Mammary epithelial cell (primary cell): ENCODE results near the gene PHC3.

ENCODE experiments used
- CTCF ChIP-seq, 2 donors: IDR thresholded peaks in 1 of 2; conservative IDR thresholded peaks in 1 of 2; 2 replicates each; pipeline ENCODE4 v1.5.1; 2011 to 2012; ENCODE audit warnings: inconsistent platforms in 2 of 2, low read length in 2 of 2, mild to moderate bottlenecking in 2 of 2, control low read depth in 1 of 2, low read depth in 1 of 2; ENCODE audit not compliant: insufficient read depth in 1 of 2; ENCODE audit errors: extremely low read depth in 1 of 2
- EZH2 ChIP-seq: IDR thresholded peaks from 2 replicates; pipeline ENCODE4 v1.6.1; 2012; ENCODE audit warnings: low read length, inconsistent platforms, borderline replicate concordance

GRCh38 chr3:170117134-170117533 lies 64.4 kb downstream of the PHC3 start:
- peak; percentile 25 to 26 for TF ChIP-seq CTCF (conservative IDR thresholded peaks at IDR 0.05 in 1 of 2, IDR thresholded peaks at IDR 0.05 in 1 of 2; ENCODE audit: extremely low read depth in 1 of 2, insufficient read depth in 1 of 2, low read depth in 1 of 2, low read length in 2 of 2)
- no peak for TF ChIP-seq EZH2
